Kidney (tissue), 14 donors: ENCODE results near the gene CAMTA1. TPM values are rescaled to one million over a fixed set of nuclear protein-coding genes. Genes with fewer than 3 reads are reported as not detected.

Experiments
- DNase-seq, 5 donors: peaks; one replicate each; pipeline ENCODE4 v3.0.0-alpha.2; 2013 to 2020
- FAIRE-seq: peaks from 2 replicates; lab custom pipeline; 2012; peaks lifted over from hg19 to GRCh38; lab: Jason Lieb, UNC
- H3K27ac ChIP-seq, 2 donors: one replicate each; pipeline ENCODE4 v1.7.0; 2013; ENCODE audit warnings: low read depth in 2 of 2, low read length in 2 of 2, inconsistent platforms in 1 of 2
- H3K27me3 ChIP-seq: one replicate; pipeline ENCODE4 v1.7.1; 2013; ENCODE audit warnings: low read length, inconsistent platforms; ENCODE audit not compliant: control insufficient read depth, insufficient read depth
- H3K36me3 ChIP-seq, 3 donors: one replicate each; pipeline versions ENCODE4 v1.7.0 to v1.7.1; 2013; ENCODE audit warnings: low read length in 3 of 3, control low read depth in 1 of 3, inconsistent platforms in 1 of 3; ENCODE audit not compliant: insufficient read depth in 3 of 3, control insufficient read depth in 2 of 3
- H3K4me1 ChIP-seq, 3 donors: one replicate each; pipeline versions ENCODE4 v1.7.0 to v1.7.1; 2013; ENCODE audit warnings: low read length in 3 of 3, inconsistent platforms in 1 of 3, low read depth in 1 of 3; ENCODE audit not compliant: control insufficient read depth in 2 of 3, insufficient read depth in 2 of 3
- H3K4me3 ChIP-seq, 3 donors: one replicate each; pipeline versions ENCODE4 v1.7.0 to v1.8.1; 2013; ENCODE audit warnings: low read length in 3 of 3, control low read depth in 1 of 3, inconsistent platforms in 1 of 3
- H3K9ac ChIP-seq, 3 donors: one replicate each; pipeline versions ENCODE4 v1.7.0 to v1.7.1; 2013; ENCODE audit warnings: low read length in 3 of 3, control low read depth in 1 of 3, inconsistent platforms in 1 of 3
- H3K9me3 ChIP-seq, 3 donors: one replicate each; pipeline versions ENCODE4 v1.7.0 to v1.7.1; 2013; ENCODE audit warnings: low read length in 3 of 3, control low read depth in 1 of 3, inconsistent platforms in 1 of 3; ENCODE audit not compliant: control insufficient read depth in 2 of 3, insufficient read depth in 1 of 3
- CTCF ChIP-seq: IDR thresholded peaks from 3 replicates; pipeline ENCODE4 v1.5.1; 2012; ENCODE audit warnings: mild to moderate bottlenecking, moderate library complexity, borderline replicate concordance; ENCODE audit not compliant: insufficient read depth; ENCODE audit errors: extremely low read depth
- intact Hi-C: fragments of 100-400 bp; cut with DNase I; formaldehyde crosslinking; loops from one replicate; pipeline ENCODE4 v1.11.1; 2022
- polyA plus RNA-seq: library from polyadenylated mRNA; stranded (reverse); fragments of 350-450 nt; fragmentation: Illumina TruSeq; extraction: RNeasy Lipid Tissue Mini Kit (QIAGEN cat#74804); gene quantifications from one replicate; pipeline ENCODE4 v1.2.3, GENCODE V29; 2014; ENCODE audit warnings: low read depth, low replicate concordance; ENCODE audit not compliant: insufficient read depth
- total RNA-seq: library from RNA; stranded (reverse); fragmentation: NEBNext Ultra II Directional; extraction: Animal tissue kit (Norgen Biotek cat#: 25700); gene quantifications from one replicate; pipeline ENCODE4 v1.2.1, GENCODE V29; 2021
- donor health status: control.
- donor health status: control.
- donor health status: control.
- donor health status: control.
- donor health status: control.
- donor health status: DM: yes; HTN: yes; CAD: no.
- donor health status: Normal renal cell carcinoma (clear cell type).

CAMTA1 gene
- total and polyA plus RNA-seq, 2 donors from 2014 or later: 79.0 to 170 TPM

- H3K36me3 ChIP-seq: no peaks in the 10 kb centered on the region
- FAIRE-seq (no peak), DNase-seq (no peak)
- intact Hi-C loops: no loop called here
- H3K4me3 ChIP-seq: no peak overlapping the region
- H3K9ac ChIP-seq: no peak overlapping the region
- no peaks in the 10 kb centered on the region for H3K9me3 ChIP-seq
- H3K27ac ChIP-seq: no peak overlapping the region
- H3K4me1 ChIP-seq: no peaks in the 10 kb centered on the region
- H3K27me3 ChIP-seq: no peaks in the 10 kb centered on the region
- TF ChIP-seq CTCF: no peak
Observed at GRCh38 chr1:7220712-7221252, 435.5 kb downstream of the CAMTA1 start.

GRCh38 chr1:7221826-7222694, 436.8 kb downstream of the CAMTA1 start:
- Histone ChIP-seq H3K27ac (no peak overlapping the region), H3K4me1 (no peaks in the 10 kb centered on the region), H3K4me3 (no peak overlapping the region), H3K9me3 (no peaks in the 10 kb centered on the region), H3K36me3 (no peaks in the 10 kb centered on the region), H3K27me3 (no peaks in the 10 kb centered on the region), H3K9ac (no peak overlapping the region)
- intact Hi-C loops: no loop called here
- TF ChIP-seq CTCF: no peak
- FAIRE-seq: no peak
- DNase-seq: no peak

- TF ChIP-seq CTCF: no peak
- H3K4me3 ChIP-seq: no peak overlapping the region
- H3K27me3 ChIP-seq: no peaks in the 10 kb centered on the region
- H3K36me3 ChIP-seq: no peaks in the 10 kb centered on the region
- FAIRE-seq (no peak), DNase-seq (no peak)
- H3K27ac ChIP-seq: no peak overlapping the region
- intact Hi-C loops: no loop called here
- no peaks in the 10 kb centered on the region for H3K9me3 ChIP-seq
- H3K9ac ChIP-seq: no peak overlapping the region
- H3K4me1 ChIP-seq: no peaks in the 10 kb centered on the region
Observed at GRCh38 chr1:7222695-7223015, 437.4 kb downstream of the CAMTA1 start.
